HG03135 (cell line): ENCODE data around the gene APBB3.
"Not testable (repeated sequence)": the region's sequence is repeated elsewhere in the genome, so short reads cannot be mapped to it uniquely, and the experiment has no call there.

Experiments
- ATAC-seq: cut with Tn5 transposase; IDR thresholded peaks from one replicate; pipeline ENCODE4 v1.9.1; 2021; ENCODE audit warnings: mild to moderate bottlenecking, moderate library complexity; ENCODE audit not compliant: unreplicated experiment

APBB3 gene, protein sequence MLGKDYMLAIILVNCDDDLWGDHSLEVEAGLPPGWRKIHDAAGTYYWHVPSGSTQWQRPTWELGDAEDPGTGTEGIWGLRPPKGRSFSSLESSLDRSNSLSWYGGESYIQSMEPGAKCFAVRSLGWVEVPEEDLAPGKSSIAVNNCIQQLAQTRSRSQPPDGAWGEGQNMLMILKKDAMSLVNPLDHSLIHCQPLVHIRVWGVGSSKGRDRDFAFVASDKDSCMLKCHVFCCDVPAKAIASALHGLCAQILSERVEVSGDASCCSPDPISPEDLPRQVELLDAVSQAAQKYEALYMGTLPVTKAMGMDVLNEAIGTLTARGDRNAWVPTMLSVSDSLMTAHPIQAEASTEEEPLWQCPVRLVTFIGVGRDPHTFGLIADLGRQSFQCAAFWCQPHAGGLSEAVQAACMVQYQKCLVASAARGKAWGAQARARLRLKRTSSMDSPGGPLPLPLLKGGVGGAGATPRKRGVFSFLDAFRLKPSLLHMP

DNA sequence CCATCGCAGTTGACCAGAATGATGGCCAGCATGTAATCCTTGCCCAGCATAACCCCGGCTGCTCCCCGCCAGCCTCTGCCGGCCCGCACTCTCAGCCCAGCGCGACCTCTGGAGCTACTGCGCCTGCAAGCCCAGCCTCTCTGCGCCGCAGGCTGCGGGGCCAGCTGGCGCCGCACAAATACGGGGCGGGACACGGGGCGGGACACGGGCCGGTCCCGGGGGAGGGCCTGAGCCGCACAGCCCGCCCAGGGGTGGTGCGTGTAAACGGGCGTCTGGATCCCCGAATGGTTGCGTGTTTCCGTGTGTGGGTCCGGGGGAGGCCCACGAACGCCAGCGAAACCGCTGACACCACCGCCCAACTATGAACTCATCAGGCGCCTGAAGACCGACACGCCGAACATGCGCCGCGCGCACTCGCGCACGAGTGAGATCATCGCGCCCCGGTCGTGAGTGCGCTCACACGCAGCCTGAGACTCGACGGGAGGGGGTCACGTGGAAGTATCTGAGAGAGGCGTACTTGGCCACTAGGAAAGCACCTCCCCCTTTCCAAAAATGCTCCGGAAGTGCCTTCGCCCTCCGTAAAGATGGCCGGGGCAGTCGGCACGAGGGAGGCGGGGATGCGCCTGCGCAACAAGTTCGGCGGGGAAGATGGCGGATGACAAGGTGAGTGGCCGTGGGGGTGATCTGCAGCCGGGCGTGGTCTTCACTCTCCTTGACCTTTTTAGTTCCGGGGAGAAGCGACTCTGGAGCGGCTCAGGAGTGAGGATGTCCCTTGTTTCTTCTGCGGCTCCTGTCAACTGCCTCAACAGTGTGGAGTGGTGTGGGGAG, at the start of gene APBB3, which contains the start of gene SLC35A4:
TSS of gene APBB3 (minus strand) at position 403 of the 828 bp plus-strand sequence. CDS start at position 50, 353 bp downstream.
TSS of gene SLC35A4 (plus strand) at position 633 of the 828 bp plus-strand sequence. CDS start 2,342 bp downstream, outside the sequence.
- ATAC-seq: peak; percentile 91

DNA sequence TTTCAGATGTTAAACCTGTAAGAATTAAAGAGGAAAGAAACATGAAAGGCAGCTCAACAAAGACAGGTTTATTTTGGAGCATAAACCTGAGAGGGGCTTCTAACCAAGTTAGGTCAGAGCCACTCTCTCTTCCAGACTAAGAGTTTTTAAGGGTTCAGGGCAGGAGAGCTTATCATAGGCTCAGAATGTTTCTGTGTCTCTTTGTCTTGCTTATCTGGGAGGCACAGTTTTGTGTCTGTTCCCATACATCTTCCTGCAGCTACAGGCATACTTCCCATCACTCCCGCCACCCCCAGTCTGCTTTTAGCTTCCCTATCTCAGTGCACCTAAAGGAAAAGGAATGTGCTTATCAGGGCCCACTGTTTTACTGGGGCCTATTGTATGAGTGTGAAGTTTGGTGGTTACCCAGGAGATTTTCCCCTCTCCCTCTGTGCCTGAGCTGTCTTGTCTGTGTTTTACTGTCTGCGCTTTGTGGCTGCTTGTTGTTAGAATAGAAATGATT, 46.7 kb upstream of the APBB3 start:
- ATAC-seq: no peak

DNA sequence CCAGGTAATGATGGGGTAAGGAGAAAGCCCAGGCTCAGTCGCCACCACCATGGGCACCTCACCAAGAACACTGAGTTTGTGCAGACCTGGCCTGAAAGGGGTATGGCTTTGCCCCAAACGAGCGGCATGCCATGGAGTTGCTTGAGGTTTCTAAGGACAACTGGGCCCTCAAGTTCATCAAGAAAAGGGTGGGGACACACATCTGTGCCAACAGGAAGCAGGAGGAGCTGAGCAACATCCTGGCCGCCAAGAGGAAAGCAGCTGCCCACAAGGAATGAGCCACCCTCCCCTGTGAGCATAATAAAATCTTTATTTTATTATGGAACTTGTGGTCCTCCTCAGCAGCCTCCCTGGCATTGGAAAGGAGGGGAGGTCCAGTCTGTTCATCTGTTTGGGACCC, 44.7 kb upstream of the APBB3 start:
- ATAC-seq: no peak

DNA sequence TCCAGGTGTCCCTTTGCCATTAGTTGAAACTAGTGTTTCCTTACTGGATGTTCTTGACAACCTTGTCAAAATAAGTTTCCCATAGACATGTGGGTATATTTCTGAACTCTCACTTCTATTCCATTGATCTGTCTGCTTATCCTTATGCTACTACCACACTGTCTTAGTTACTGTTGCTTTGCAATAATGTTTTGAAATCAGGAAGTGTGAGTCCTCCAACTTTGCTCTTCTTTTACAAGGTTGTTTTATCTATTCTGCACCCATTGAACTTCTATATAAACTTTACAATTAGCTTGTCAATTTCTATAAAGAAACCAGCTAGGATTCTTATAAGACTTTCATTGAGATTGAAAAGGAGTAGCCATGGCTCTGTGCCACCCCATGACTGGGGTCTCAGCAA, 44.3 kb upstream of the APBB3 start:
- no peak for ATAC-seq

DNA sequence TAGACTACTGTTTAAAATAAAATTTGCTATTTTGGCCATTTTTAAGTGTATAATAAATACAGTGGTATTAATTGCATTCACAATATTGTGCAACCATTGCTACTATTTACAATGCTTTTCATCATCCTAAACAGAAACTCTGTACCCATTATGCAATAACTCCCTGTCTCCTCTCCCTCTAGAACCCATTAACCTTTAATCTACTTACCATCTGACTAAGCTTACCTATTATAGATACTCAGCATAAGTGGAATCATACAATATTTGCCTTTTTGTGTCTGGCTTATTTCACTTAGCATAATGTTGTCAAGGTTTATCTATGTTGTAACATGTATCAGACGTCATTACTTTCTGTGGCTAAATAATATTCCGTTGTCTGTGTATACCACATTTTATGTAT, 42.6 kb upstream of the APBB3 start:
- no peak for ATAC-seq

DNA sequence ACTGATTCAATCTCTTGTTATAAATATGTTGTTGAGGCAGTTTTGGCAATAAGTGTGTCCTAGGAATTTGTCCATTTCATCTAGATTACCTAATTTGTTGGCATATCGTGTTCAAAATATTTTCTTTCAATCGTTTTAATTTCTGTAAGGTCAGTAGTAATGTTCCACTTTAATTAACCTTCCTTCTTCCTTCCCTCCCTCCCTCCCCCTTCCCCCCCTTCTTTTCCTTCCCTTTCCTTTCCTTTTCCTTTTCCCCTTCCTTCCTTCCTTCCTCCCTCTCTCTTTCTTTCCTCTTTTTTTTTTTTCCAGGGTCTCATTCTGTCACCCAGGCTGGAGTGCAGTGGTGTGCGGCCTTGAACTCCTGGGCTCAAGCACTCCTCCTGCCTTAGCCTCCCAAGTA, 41.5 kb upstream of the APBB3 start:
- ATAC-seq: no peak

DNA sequence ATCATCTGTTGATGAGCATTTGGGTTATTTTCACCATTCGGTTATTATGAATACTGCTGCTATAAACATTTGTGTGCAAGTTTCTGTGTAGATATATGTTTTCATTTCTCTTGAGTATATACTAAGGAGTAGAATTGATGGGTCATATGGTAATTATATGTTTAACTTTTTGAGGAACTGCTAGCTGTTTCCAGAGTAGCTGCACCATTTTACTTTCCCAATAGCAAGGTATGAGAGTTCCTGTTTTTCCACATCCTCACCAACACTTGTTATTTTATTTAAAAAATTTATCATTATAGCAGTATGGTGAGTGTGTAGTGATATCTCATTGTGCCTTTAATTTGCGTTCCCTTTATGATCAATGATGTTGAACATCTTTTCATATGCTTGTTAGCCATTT, 39.3 kb upstream of the APBB3 start:
- ATAC-seq: no peak

DNA sequence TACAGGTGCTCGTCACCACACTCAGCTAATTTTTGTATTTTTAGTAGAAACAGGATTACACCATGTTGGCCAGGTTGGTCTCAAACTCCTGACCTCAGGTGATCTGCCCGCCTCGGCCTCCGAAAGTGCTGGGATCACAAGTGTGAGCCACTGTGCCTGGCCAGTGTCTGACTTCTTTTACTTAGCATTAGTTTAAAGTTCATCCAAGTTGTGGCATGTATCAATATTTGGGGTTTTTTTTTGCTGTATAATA, 39.0 kb upstream of the APBB3 start:
- ATAC-seq: not testable (repeated sequence)

DNA sequence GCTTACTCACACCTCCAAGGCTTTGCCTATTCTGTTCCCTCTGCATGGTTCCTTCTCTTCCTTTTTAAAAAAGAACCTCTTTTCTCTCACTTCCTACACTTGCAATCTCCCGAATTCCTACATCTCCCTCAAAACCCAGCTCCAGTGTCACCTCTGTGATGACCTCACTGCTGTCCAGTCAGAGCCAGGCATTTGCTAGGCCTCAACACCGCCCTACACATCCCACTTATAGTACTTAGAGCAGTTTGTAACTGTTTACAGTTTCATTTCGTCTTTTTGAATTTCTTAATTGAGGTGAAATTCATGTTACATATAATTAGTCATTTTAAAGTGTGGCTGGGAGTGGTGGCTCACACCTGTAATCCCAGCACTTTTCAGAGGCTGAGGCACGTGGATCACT, 37.7 kb upstream of the APBB3 start:
- ATAC-seq: no peak

DNA sequence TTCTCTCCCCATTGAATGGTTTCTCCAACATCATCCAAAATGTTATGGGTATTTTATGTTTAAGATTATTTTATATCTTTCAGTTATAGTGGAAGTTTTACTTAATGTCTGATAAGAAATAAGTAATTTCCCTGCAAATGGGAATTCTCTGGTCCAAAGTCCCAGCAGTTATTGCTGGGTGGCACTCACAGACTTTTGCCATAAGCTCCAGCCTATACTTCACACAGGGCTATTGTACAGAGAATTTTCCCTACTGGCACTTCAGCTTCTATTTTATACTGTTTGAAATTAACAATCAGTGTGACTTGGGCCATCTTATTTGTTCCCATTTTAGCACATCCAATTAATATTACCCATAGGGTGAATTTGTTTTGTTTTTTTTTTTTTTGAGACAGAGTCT, 35.7 kb upstream of the APBB3 start:
- no peak for ATAC-seq

DNA sequence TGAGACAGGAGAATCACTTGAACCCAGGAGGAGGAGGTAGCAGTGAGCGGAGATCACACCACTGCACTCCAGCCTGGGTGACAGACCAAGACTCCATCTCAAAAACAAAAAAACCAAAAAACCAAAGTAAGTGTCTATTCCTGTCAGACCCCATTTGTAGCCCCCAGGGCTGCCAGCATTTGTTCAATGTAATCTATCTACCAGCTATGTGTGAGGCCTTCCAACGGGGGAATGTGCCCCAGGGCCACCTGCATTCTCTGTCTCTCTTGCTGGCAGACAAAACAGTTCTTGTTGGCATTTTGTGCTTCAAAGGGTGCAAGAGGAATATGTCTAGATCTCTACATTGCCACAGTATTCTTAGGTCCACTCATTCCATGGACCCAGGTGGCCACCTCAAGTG, 34.4 kb upstream of the APBB3 start:
- ATAC-seq: no peak

DNA sequence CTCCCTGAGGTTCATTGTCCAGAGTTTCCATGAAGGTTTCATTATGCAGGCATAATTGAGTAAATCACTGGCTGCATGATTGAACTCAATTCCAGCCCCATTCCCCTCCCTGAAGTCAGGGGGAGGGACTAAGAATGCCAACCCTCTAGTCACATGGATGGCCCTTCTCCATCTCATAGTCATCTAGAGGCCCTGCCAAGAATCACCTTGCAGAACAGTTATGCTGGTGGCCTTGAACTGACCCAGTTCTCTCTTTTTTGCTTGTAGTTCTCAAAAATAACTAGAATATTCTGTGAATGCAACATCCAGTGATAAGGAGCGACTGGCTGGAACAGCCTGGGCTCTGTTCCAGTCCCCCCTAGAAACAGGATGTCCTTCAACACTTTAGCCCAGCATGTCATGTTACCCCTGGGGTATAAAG, 31.9 kb upstream of the APBB3 start:
- no peak for ATAC-seq

DNA sequence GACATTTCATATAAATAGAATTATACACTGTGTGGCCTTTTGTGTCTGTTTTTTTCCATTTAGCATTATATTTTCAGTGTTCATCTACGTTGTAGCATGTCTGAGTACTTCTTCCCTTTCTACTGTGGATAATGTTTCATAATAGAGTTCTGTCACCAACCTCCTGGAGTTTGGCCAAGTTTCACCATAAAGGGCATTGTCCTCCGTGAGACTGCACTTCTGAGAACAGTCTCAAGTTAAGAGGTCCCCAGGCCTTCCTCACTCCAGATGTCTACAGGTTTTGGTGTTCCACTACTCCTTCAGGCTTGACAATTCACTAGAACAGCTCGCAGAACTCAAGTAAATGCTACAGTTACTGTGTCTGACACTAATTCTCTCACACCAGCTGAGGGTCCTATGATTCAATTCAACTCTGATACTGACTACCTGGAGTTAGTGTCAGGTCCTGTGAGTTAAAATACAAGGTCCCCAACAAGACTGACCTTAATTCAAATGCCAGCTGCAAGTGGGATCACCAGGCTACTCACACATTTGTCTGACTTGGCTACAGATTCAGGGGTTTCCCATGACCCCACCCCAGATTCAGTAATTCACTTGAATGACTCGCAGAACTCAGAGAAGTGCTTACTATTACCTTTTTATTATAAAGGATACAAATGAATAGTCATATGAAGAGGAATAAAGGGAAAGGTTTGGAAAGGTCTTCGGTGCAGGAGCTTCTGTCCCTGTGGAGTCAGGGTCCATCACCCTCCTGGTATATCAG, 31.3 kb upstream of the APBB3 start:
- no peak for ATAC-seq

DNA sequence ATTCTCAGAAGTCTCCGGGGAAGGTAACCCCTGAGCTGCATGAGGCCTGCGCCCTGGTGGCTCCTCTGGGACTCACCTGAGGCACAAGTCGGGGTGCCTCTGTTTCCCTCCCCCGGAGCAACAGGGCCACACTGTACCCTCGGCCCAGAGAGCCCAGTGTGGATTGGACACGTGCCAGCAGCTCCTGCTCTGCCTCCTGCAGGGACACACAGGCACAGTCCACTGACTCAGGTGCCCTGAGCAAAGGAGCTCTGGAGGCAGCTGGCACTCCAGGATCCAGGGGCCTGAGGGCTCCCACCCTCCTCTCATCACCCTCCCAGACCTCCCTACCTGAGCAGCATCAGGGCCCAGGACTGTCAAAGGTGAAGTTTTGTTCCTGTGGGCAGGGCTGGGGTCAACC, 29.8 kb upstream of the APBB3 start:
- ATAC-seq: no peak

DNA sequence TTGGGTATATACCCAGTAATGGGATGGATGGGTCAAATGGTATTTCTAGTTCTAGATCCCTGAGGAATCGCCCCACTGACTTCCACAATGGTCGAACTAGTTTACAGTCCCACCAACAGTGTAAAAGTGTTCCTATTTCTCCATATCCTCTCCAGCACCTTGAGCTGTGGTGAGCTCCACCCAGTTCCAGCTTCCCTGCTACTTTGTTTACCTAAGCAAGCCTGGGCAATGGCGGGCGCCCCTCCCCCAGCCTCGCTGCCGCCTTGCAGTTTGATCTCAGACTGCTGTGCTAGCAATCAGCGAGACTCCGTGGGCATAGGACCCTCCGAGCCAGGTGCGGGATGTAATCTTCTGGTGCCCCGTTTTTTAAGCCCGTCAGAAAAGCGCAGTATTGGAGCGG, 28.7 kb upstream of the APBB3 start:
- ATAC-seq: not testable (repeated sequence)

DNA sequence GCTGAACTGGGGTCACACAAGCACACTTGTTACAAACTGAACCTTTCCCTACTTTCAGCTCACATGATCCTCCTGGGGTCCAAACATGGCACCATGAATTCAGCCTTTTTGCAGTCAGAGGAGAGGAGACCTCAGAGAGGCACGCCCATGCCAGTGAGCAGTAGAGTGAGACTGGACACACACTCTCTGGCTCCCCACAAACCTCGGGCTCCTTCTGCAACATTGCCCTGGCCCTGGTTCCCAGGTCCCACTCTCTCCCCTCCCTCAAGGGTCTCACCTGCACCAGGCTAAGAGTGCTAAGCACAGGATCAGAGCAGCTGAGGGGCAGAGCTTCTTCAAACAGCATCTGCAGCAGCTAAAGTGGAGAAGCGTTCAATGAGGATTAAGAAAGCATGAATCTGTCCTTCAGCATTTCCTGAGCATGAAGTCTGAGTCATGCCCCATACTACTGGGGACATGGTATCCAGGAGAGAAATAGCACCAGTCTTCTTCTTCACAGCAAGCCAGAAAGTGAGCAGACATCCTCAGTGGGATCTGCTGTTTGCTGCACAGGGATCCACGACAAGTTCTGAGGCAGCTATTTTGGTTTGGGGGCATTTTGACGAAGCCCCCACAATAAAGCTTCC, 27.5 kb upstream of the APBB3 start:
- ATAC-seq: no peak

DNA sequence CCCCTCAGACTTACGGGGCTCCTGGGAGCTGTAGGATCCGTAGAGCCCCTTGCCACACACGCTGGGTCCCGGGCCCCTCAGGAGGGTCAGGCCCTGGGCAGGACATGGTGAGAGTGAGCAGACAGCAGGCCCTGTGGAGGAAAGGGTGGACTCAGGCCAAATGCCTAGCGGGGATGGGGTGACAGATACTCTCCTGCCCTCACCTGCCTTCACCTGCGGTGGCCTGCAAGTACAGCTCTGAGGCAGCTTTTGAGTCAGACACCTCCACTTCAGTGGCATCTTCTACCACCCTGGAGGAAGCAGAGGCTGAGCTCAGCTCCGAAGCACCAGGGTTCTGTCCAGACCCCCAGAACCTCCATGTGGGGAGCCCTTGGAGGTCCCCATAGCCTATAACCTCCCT, 26.5 kb upstream of the APBB3 start:
- ATAC-seq: no peak

DNA sequence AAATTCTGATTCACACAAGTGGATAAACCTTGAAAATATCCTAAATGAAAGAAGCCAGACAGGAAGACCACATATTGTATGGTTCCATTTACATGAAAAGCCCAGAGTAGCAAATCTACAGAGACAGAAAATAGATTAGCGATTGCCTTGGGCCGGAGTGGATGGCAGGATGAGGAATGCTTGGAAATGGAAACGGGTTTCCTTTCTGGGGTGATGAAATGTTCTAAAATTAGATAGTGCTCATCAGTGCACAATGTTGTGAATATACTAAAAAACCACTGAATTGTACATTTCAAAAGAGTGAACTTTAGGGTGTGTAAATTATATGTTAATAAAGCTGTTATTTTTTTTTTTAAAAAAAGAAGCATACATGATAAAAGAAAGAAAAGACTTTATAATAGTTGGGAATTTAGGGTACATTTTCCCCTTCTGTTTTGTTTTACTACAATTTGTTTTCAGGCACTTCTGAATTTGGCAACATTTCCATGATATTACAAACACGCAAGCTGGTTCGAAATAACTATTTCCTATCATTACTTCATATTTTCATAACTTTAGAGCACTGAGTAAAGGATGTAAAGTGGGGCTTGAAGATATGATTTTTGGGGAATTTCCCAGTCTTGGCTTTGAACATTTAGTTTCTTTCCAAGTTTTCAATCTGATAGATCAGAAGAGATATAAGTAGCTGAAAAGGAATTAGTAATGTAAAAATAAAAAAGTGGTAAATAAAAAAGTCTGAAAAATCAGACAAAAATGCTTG, 24.1 kb upstream of the APBB3 start:
- ATAC-seq: no peak

DNA sequence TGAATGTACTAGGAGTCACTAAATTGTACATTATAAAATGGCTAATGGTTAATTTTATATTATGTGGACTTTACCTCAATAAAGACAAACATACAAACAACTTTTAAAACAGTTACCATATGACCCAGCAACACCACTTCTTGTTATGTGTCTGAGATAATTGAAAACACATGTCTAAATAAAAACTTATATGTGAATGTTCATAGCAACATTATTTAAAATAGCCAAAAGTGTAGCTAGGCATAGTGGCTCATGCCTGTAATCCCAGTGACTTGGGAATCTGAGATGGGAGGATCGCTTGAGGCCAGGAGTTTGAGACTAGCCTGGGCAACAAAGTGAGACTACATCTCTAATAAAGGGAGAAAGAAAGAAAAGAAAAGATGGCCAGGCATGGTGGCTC, 23.1 kb upstream of the APBB3 start:
- no peak for ATAC-seq

DNA sequence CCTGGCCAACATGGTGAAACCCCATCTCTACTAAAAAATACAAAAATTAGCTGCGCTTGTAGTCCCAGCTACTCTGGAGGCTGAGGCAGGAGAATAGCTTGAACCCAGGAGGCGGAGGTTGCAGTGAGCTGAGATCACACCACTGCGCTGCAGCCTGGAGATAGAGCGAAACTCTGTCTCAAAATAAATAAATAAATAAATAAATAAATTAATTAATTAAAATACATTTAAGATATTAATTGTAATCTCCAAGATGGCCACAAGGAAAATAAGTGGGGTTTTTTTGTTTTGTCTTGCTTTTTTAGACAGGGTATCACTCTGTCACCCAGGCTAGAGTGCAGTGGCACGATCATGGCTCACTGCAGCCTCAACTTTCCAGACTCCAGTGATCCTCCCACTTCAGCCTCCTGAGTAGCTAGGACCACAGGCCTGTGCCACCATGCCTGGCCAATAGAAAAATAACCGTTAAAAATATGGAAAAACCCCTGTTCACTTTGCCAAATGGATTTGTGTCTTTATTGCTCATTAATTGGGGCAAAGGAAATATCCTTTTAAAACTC, 14.9 kb upstream of the APBB3 start:
- ATAC-seq: not testable (repeated sequence)
